ENCODE measurements around the gene THBS2. TPM values are rescaled to one million over a fixed set of nuclear protein-coding genes. Genes with fewer than 3 reads are reported as not detected.

The THBS2 gene
- total and polyA plus RNA-seq, 2 donors (not counting 3 experiments of a cell fraction or from before 2014, with no cell fraction given): 0.08 TPM; not detected in 1

GRCh38 chr6:169236988-169237387 lies 16.7 kb downstream of the THBS2 start:
- TF ChIP-seq MAX (IDR thresholded peaks at IDR 0.05; ENCODE audit: insufficient read depth, insufficient read length): no peak
- no peak for TF ChIP-seq MYC (IDR thresholded peaks at IDR 0.05; ENCODE audit: low read depth, low read length)
- no peak for TF ChIP-seq FOS (IDR thresholded peaks at IDR 0.05; ENCODE audit: borderline replicate concordance, insufficient read depth, low read length)
- no peak for TF ChIP-seq JUN (IDR thresholded peaks at IDR 0.05; ENCODE audit: borderline replicate concordance, insufficient read depth, insufficient read length, low read depth)
- no peak for TF ChIP-seq GATA2 (IDR thresholded peaks at IDR 0.05; ENCODE audit: insufficient read depth, insufficient read length, low read depth, low read length)
- no peak for TF ChIP-seq POLR2AphosphoS5 (IDR thresholded peaks at IDR 0.05; ENCODE audit: insufficient read depth, low read depth, low read length)
- TF ChIP-seq, protein P1, sequence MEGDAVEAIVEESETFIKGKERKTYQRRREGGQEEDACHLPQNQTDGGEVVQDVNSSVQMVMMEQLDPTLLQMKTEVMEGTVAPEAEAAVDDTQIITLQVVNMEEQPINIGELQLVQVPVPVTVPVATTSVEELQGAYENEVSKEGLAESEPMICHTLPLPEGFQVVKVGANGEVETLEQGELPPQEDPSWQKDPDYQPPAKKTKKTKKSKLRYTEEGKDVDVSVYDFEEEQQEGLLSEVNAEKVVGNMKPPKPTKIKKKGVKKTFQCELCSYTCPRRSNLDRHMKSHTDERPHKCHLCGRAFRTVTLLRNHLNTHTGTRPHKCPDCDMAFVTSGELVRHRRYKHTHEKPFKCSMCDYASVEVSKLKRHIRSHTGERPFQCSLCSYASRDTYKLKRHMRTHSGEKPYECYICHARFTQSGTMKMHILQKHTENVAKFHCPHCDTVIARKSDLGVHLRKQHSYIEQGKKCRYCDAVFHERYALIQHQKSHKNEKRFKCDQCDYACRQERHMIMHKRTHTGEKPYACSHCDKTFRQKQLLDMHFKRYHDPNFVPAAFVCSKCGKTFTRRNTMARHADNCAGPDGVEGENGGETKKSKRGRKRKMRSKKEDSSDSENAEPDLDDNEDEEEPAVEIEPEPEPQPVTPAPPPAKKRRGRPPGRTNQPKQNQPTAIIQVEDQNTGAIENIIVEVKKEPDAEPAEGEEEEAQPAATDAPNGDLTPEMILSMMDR (IDR thresholded peaks at IDR 0.05; ENCODE audit: extremely low read depth in 1 of 2, insufficient read depth in 1 of 2, low read depth in 1 of 2, low read length in 2 of 2): no peak
- no peak for TF ChIP-seq EZH2 (IDR thresholded peaks at IDR 0.05; ENCODE audit: borderline replicate concordance, low read depth, low read length, severe bottlenecking)
- TF ChIP-seq POLR2A (IDR thresholded peaks at IDR 0.05; ENCODE audit: low read depth, low read length): no peak
- dilution Hi-C loops (cut with MboI; ENCODE audit: extremely low pct_ligation_motif_present, low sequenced_read_pairs): no loop called here
- H3K27me3 ChIP-seq (ENCODE audit: control insufficient read depth in 2 of 2, insufficient read depth in 2 of 2, low read length in 2 of 2): no peaks in the 10 kb centered on the region
- no peak for DNase-seq (ENCODE audit: low read depth, low spot score)
- H3K4me2 ChIP-seq (ENCODE audit: insufficient read depth, low read length): no peak overlapping the region
- POLR2A ChIA-PET: no interaction called here
- BruUV-seq (replicated peaks): no TSS peak
- H3K9ac ChIP-seq (replicated peaks; ENCODE audit: extremely low read depth, insufficient read depth, low read length): no peak overlapping the region
- H3K9me3 ChIP-seq (replicated peaks; ENCODE audit: control insufficient read depth, insufficient read depth, low read length): peaks cover 11% of the 10 kb centered on the region
- H2AFZ ChIP-seq (ENCODE audit: low read depth, low read length): no peak overlapping the region
- no peaks in the 10 kb centered on the region for H3K79me2 ChIP-seq (ENCODE audit: control insufficient read depth, insufficient read depth, low read length)
- FAIRE-seq: no peak
- H4K20me1 ChIP-seq (replicated peaks; ENCODE audit: control insufficient read depth, extremely low read depth, insufficient read depth, low read length): no peaks in the 10 kb centered on the region
- no peak overlapping the region for H3K27ac ChIP-seq (ENCODE audit: insufficient read depth, low read depth, low read length)
- H3K4me1 ChIP-seq (ENCODE audit: control insufficient read depth, extremely low read depth, insufficient read depth, low read length): no peaks in the 10 kb centered on the region
- no peaks in the 10 kb centered on the region for H3K36me3 ChIP-seq (ENCODE audit: control insufficient read depth in 2 of 2, extremely low read depth in 1 of 2, insufficient read depth in 2 of 2, low read length in 2 of 2)
- CTCF ChIA-PET: no interaction called here
- H3K4me3 ChIP-seq (replicated peaks in 1 of 3; ENCODE audit: insufficient read depth in 1 of 3, low read depth in 1 of 3, low read length in 3 of 3): no peak overlapping the region
- H3K9me1 ChIP-seq (replicated peaks; ENCODE audit: control insufficient read depth, extremely low read depth, insufficient read depth, low read length): no peaks in the 10 kb centered on the region
- intact Hi-C loops (cut with micrococcal nuclease): no loop called here
